IPS DF 19.7 (cell line): ENCODE measurements around the gene EMP2.

Source experiments
- DNase-seq: peaks from one replicate; pipeline ENCODE4 v3.0.0-alpha.2; 2013; ENCODE audit warnings: low read depth, low spot score

The EMP2 gene

DNA sequence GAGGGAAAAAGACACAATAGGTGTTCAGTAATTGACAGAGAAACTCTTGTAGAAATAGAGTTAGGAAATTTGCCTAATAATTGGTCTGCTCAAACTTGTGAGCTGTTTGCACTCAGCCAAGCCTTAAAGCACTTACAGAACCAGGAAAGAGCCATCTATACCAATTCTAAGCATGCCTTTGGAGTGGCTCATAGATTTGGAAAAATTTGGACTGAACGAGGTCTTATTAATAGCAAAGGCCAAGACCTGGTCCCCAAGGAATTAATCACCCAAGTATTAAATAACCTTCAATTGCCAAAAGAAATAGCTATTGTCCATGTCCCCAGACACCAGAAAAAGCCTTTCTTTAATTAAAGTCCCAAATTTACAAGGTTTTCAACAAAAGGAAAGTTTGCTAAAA, 90.3 kb downstream of the EMP2 start:
- DNase-seq: no peak

DNA sequence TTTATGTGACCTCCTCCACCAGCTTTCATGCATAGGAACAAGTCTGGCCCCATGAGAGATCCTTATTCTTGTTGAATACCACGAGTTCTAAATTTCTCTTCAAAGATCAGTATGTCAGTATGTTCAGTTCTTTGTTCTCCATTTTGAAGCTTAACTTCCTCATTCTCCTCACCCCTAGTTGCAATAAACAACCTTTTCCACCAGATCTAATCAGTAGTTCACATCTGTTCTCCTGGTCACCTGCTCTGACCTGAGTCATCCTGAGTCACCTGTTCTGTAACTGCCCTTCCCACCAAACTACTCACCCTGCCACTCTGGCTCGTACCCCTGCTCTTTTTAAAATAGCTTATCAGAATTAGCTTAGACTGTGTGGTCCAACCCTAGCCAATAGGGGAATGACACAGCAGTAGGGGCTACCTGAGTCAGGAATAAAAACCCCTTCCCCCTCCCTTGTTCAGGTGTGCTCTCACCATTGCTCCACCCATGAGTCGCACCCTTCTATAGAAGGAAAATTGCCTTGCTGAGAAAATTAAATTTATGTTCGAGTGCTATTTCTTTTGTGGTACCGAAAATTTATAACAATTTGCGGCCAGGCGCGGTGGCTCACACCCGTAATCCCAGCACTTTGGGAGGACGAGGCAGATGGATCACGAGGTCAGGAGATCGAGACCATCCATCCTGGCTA, 94.6 kb downstream of the EMP2 start:
- DNase-seq: no peak

DNA sequence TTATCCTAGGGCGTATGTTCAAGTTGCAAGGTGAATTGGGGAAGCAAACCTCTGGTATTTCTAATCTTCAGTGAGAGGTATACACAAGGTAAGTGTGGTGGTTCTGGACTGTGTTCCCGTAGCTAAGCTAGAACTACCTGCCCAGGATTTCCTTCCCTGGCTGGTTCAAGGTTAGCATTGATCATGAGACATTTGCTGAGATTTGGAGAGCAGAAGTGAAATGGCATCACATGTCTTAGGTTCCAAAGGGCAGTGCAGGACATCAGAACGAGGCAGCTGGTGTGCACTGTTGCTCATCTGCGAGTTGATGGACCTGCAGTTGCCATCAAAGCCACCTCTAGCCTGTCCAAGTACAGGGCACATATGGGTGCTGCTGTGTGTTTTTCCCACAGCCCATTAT, 95.2 kb downstream of the EMP2 start:
- DNase-seq: no peak

DNA sequence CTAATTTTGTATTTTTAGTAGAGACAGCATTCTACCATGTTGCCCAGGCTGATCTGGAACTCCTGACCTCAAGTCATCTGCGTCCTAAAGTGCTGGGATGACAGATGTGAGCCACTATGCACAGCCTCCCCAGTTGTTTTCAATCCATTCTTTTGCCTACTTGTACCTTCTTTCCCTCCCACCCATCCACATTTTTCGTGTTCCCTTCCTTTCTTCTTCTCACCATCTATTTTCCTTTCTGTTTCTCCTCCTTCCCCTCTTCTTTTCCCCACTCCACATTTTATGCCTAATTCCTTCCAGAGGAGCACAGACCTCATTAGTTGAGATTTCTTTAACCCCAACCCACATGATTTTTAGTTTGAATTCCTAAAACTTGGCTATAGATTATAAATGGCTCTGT, 100.2 kb downstream of the EMP2 start:
- no peak for DNase-seq
